HG03280 (cell line): ENCODE results near the gene ARSI.

Experiments
- ATAC-seq: cut with Tn5 transposase; IDR thresholded peaks from one replicate; pipeline ENCODE4 v1.9.1; 2021; ENCODE audit warnings: mild to moderate bottlenecking, moderate library complexity; ENCODE audit not compliant: unreplicated experiment

Gene ARSI

GRCh38 chr5:150327139-150327538 is 24.4 kb upstream of the ARSI start:
- ATAC-seq: no peak

GRCh38 chr5:150326707-150327106 is 24.0 kb upstream of the ARSI start:
- no peak for ATAC-seq

- ATAC-seq: no peak
These were observed 22.7 kb upstream of the ARSI start for GRCh38 chr5:150325426-150325825.

- no peak for ATAC-seq
These were observed 21.1 kb upstream of the ARSI start for GRCh38 chr5:150323819-150324218.

GRCh38 chr5:150323092-150323491 is 20.4 kb upstream of the ARSI start:
- no peak for ATAC-seq

GRCh38 chr5:150322202-150322601 is 19.5 kb upstream of the ARSI start:
- ATAC-seq: no peak

GRCh38 chr5:150321784-150322183 is 19.1 kb upstream of the ARSI start:
- ATAC-seq: no peak

- no peak for ATAC-seq
These were observed 18.5 kb upstream of the ARSI start for GRCh38 chr5:150321211-150321610.

- no peak for ATAC-seq
These were observed 17.4 kb upstream of the ARSI start for GRCh38 chr5:150320044-150320613.

GRCh38 chr5:150319484-150319790 is 16.7 kb upstream of the ARSI start:
- no peak for ATAC-seq

- no peak for ATAC-seq
These were observed 16.1 kb upstream of the ARSI start for GRCh38 chr5:150318613-150319483.

- no peak for ATAC-seq
These were observed 14.6 kb upstream of the ARSI start for GRCh38 chr5:150317048-150318003.

GRCh38 chr5:150316320-150316719 is 13.6 kb upstream of the ARSI start:
- ATAC-seq: no peak

GRCh38 chr5:150315245-150315644 is 12.5 kb upstream of the ARSI start:
- ATAC-seq: no peak

- ATAC-seq: no peak
These were observed 11.4 kb upstream of the ARSI start for GRCh38 chr5:150313921-150314716.

GRCh38 chr5:150313501-150313900 is 10.8 kb upstream of the ARSI start:
- no peak for ATAC-seq

GRCh38 chr5:150312518-150312917 is 9.8 kb upstream of the ARSI start:
- ATAC-seq: no peak

GRCh38 chr5:150311015-150311692 is 8.4 kb upstream of the ARSI start:
- no peak for ATAC-seq

GRCh38 chr5:150310246-150310645 is 7.5 kb upstream of the ARSI start:
- no peak for ATAC-seq

GRCh38 chr5:150309886-150310239 is 7.2 kb upstream of the ARSI start:
- ATAC-seq: no peak
